ENCODE results near the gene PTPRF.
A peak's percentile ranks its signal among the peaks of the same experiment; 100 is the strongest.
"Not testable (repeated sequence)": the region's sequence is repeated elsewhere in the genome, so short reads cannot be mapped to it uniquely, and the experiment has no call there.

Gene PTPRF

DNA sequence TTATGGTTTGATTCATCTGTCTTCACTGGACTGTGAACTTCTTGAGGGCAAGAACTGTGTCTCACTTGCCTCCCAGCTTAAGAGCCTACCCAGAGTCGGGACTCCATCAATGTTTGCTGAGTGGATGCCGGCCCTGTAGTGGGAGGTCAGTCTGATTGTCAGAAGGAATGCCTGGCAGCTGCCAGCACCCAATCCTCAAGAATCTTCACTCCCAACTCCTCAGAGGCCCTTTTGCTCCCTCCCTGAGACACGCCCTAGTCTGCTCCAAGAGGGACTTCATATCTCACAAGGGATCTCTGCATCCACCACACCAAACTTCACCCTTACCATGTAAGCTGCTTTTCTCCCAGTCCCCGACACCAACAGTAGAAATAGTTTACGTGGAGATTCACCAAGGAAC, 104.0 kb downstream of the PTPRF start:
- no peak for DNase-seq (ENCODE audit: low spot score)

DNA sequence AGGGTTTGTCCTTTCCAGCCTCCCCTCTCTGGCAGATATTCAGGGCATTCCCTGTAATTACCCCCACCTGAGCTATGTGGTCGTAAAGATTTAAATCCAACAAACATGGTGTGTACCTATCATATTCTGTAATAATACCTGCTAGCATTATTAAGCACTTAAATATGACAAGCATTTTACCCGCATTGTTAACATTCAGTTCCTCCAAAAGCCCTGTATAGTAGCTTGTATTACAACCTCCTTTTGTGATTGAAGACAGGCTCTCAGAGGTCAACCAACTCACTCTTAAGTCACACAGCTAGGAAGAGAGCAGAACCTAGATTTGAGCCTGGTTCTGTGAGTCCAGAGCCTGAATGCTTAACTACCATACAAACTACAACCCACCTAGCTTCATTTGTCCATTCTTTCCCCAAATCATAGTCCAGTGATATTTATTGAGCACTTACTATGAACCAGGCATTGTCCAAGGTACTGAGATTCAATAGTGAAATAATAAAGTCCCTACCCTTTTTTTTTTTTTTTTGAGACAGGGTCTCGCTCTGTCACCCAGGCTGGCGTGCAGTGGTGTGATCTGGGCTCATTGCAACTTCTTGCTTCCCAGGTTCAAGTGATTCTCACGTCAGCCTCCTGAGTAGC, 105.4 kb downstream of the PTPRF start:
- no peak for DNase-seq (ENCODE audit: low spot score)

DNA sequence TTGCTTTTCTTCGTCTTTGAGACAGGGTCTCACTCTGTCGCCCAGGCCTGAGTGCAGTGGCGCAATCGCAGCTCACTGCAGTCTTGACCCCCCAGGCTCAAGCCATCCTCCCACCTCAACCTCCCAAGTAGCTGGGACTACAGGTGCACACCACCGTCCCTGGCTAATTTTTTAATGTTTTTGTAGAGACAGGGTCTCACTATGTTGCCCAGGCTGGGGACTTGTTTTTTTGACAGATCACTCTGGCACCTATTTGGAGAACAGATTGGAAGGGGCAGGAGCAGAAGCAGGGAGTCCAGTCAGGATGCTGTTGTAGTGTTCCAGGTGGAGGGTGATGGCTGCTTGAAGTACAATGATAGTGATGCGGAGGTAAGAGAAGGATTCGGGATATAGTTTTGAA, 106.6 kb downstream of the PTPRF start:
- no peak for DNase-seq (ENCODE audit: low spot score)

DNA sequence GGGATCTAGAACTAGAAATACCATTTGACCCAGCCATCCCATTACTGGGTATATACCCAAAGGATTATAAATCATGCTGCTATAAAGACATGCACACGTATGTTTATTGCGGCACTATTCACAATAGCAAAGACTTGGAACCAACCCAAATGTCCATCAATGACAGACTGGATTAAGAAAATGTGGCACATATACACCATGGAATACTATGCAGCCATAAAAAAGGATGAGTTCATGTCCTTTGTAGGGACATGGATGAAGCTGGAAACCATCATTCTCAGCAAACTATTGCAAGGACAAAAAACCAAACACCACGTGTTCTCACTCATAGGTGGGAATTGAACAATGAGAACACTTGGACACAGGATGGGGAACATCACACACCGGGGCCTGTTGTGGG, 107.7 kb downstream of the PTPRF start:
- DNase-seq (ENCODE audit: low spot score) = not testable (repeated sequence)

DNA sequence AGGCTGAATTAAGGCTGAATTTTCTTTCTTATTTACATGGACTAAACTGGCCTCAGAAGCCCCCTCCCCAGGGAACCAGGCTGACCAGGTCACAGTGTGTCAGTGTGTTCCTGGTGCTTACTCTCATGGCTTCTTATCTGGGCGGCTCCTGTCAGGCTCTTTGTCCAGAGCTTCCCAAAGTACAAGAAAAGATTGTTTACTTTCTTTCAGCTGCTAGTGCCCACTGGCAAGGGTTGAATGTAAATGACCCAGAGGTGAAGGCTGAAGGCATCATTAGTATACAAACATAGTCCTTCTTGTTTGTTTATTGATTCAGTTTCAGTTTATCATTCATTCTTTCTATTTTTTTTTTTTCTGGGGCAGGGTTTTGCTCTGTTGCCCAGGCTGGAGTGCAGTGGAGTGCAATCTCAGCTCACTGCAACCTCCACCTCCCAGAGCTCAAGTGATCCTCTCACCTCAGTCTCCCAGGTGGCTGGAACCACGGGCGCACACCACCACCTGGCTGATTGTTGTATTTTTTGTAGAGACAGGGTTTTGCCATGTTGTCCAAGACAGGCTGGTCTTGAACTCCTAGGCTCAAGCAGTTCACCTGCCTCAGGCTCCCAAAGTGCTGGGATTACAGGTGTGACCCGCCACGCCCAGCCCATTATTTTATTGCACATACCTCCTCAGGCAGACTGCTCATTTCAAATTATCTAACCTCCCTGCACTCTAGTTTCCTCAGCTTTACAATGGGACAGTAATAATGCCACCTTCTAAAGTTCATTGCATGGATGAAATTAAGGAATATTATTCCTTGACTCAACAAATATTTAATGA, 109.5 kb downstream of the PTPRF start:
- no peak for DNase-seq (ENCODE audit: low spot score)

DNA sequence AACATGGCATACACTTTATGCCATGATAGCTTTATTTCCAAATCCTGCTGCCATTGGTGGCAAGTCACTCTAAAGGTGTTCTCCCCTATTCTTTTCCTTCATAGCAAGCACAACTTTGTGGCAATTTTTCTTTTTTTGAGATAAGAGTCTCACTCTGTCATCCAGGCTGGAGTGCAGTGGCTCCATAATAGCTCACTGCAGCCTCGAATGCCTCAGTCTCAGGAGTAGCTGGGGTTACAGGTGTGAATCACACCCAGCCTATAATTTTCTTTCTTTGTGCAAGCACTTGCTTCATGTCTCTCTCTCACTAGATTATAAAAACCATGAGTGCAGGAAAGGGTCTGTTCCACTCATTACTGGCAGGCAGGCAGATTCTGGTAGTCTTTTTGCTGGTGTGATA, 113.9 kb downstream of the PTPRF start:
- no peak for DNase-seq (ENCODE audit: low spot score)

DNA sequence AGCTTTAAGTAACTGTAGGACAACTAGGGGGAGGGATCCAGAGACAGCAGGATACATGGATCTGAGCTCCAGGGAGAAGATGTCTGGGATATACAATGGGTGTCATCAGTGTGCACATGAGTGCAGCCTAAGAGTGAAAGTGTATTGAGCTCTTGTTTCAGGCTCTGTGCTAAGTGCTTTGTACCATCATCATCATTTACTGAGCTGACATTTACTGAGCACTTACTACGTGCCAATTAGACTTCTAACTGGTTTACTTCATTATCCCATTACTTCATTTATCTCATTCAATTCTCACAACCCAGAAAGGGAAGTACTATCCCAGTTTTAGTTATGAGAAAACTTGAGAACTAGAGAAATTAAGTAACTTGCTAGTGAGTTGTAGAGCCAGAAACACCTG, 114.8 kb downstream of the PTPRF start:
- DNase-seq (ENCODE audit: low spot score) = no peak

DNA sequence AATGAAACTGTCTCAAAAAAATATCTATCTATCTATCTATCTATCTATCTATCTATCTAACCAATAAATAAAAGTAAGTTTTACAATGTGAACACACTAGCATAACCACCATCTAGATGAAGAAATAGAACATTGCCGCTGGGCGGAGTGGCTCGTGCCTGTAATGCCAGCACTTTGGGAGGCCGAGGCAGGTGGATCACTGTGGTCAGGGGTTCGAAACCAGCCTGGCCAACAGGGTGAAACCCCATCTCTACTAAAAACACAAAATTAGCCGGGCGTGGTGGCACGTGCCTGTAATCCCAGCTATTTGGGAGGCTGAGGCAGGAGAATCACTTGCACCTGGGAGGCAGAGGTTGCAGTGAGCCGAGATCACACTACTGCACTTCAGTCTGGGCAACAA, 116.6 kb downstream of the PTPRF start:
- DNase-seq (ENCODE audit: low spot score) = not testable (repeated sequence)

DNA sequence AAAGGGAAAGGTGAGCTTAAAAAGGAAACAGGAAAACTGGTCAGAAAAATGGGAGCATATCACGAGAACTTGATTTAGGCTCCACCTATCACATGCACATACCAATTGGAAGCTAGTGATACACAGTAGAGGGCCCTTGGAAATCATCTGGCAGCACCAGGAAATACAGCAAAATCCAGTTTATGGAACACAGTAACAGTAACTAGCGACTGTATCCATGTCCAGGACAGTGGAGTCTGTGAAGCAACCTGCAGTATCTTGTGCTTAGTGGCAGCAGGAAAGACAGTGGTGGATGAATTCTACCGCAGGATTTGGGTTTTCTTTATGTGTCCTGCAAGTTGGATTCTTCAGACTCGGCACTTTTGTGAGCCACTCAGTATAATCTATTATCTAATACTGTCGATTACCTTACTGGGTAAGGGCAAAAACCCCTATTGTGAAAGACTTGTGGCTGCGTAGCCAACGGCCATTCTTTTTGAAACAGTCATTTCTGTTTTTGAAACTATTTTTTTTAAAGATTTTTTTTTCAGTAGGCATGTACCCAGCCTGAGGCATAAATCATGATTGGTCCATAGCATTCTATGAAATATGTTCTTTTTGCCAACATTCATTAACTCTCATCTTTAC, 117.7 kb downstream of the PTPRF start:
- no peak for DNase-seq (ENCODE audit: low spot score)

DNA sequence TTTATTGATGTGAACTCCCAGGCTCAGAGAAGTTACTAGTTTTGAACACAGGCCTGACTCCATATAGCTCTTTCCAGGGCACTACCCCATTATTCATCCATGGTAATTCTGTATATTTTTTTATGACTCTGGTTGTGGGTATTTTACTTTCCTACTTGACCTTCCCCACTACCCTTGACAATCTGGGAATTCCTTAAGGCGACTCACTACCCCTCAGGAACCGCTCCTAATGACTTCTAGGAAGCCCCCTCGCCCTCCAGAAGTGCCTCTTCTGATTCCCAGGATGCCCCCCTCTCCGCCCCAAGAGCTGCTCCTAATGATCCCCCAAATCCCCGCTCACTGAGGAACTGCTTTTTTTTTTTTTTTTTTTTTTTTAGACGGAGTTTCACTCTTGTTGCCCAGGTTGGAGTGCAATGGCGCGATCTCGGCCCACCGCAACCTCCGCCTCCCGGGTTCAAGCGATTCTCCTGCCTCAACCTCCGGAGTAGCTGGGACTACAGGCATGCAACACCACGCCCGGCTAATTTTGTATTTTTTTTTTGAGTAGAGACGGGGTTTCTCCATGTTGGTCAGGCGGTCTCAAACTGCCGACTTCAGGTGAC, 118.3 kb downstream of the PTPRF start:
- DNase-seq (ENCODE audit: low spot score) = no peak

DNA sequence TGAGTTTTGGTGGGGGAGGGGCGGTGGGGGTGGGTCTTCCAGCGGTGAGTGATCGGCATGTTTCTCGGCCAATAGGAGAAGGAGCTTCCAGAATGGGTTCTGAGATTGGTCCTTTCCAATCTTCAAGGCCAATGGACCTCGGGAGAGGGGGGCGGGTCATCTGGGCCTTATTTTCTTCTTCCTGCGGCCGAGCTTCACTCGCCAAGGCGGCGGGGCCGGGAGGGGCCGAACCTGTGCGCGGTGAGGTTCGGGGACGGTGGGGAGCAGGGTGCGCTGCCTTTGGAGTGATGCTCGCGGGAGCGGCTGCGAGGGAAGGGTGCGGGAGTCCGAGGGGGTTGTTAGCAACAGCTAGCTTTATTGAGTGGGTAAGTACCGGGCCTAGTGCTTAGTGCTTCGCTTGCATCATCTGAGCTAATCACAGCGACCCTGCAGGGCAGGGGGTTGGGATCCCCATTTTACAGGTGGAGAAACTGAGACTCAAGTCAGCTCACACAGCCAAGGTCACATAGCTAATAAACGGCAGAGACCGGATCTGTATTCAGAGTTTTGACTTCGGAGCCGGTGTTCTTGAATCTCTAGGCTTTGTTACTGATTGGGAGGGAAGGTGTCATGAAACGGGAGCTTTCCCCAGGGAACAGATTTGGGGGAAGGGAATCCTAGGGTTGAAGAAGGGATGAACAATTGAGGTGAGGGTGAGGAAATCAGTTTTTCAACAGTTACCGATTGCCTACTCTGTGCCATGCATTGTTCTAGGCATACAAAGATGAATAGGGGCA, 119.8 kb downstream of the PTPRF start:
- DNase-seq (ENCODE audit: low spot score) = peak; percentile 98

DNA sequence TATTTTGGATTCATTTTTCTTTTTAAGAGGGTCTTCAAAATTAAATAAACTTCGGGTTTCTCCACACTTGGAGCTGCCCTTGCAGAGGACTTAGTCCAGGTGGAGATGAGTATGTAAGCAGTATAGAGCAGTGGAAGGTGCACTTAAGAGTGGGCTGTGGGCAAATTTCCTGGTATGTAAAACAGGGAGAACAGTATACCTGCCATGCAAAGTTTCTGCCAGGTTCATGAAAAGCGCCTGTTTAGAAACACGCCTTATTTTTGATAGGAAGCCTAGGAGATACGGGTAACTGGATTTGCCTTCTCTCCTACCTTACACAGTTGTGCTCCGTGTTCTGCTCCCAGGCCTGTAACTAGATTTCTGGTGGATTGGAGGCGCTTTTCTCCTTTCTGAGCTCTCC, 120.5 kb downstream of the PTPRF start:
- DNase-seq (ENCODE audit: low spot score) = no peak

DNA sequence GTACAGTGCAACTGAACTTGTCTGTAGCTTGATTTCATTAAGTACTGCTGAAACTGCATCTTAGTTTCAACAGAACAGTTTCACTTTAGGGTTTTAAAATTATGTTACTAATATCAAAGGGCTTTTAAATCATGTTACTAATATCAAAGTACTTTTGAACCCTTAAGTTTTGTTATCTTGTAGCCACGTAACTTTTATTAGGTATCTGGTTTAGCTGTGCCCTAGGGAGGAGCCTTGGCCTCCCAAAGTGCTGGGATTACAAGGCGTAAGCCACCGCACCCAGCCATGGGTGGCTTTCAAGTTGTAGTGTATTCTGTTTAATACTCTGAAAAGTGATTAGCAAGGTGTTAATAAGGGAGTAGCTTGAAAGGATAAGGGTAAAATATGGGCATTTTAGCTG, 121.2 kb downstream of the PTPRF start:
- DNase-seq (ENCODE audit: low spot score) = no peak

DNA sequence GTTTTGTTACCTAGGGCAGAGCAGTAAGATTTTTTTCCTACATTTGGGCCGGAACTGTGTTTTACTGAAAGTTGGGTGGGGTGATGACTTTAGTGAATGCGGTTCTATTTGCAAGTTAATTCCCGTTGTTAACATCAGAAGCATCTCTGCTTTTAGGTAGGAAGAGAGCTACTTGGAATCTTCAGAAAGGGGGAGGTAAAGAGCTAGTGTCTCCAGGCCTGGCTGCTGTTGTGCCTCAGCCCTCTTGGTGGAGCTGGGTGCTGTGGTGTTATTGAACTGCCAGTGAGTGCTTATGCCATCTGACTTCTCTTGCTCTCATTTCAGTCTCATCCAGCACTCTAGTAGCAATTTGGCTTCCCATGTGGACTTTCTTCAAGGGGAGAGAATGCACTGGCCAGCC, 122.7 kb downstream of the PTPRF start:
- DNase-seq (ENCODE audit: low spot score) = peak; percentile 54

DNA sequence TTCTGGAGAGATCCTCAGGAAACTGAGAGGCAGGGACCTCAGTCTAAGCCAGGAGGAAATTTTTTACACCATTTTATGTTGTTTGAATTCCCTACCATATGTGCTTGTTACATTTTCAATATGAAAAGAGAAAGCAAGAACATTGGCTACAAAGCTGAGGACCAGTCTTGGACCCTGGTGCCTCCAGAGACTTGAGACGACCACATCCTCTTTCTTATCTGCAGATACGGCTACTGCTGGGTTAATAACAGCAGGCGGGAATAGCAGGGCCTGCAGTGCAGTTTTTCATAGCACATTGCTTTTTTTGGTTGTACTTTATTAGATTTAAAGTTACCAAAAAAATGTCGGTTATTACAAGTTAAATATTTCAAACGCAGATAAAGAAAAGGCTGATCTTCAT, 123.2 kb downstream of the PTPRF start:
- no peak for DNase-seq (ENCODE audit: low spot score)

DNA sequence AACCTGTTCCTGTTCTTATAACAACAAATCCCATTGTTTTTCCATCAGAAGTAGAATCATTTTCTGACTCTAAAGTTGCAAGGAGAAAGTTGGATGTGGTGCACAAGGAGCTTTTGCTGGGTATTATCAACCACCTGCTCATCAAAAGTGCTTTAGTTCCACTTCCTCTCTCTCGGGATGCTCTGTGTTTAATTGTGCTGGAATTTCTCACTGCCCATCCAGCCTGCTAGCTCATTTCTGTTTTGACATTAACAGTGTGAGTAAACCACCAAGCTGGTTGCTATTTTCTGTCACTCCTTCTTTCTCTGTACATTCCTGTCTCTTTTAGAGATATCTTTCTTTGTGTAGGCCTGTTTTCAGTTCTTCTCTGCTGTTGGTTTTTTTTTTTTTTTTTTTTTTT, 125.3 kb downstream of the PTPRF start:
- no peak for DNase-seq (ENCODE audit: low spot score)

DNA sequence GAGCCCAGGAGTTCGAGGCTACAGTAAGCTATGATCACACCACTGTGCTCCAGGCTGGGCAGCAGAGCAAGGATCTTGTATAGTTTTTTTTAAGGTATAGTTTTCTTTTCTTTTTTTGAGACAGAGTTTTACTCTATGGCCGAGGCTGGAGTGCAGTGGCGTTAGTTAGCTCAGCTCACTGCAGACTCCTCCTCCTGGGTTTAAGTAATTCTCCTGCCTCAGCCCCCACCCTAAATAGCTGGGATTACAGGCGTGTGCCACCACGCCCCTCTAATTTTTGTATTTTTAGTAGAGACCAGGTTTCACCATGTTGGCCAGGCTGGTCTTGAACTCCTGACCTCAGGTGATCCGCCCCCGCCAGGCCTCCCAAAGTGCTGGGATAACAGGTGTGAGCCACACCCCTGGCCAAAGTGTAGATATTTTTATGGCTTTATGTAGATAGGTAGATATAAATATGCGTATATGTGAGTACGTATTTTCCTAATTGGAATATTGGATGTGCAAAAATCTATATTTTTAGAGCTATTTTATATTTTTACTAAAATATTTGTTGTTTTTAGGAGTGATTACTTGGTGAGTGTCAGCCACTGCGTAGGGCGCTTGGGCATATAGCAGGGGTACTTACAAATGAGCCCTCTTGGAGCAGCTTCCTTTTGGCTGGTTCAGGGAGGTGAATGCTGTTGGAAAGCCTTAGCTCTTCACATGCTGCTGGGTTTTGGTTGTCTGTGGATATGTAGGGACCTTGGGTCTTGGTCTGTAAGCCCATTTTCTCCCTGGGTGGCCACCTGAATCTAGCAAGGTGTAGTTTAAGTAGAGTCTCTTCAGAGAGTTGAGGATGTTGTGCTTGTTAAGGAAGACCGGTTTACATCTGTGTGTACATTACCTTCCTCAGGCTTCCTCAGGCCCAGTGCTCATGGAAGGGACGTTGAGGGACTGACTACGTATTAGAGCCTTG, 128.8 kb downstream of the PTPRF start:
- no peak for DNase-seq (ENCODE audit: low spot score)

DNA sequence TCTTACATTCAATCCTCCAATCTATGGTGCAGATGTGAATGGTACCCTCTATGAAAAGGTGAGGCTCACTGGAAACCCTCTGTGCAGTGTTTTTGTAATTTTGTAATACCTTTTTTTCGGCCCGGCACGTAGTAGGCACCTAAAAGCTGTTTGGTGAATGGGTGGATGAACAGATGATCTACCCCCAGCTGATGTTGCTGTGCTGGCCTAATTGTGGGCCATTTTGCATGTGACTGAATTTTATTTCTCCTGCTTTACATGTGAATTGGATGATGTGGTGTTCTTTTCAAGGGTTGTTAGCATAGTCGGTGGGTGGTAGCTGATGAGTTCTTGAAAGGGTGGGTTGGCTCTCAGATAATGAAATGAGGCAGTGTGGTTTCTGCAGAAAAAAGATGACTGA, 129.7 kb downstream of the PTPRF start:
- no peak for DNase-seq (ENCODE audit: low spot score)

DNA sequence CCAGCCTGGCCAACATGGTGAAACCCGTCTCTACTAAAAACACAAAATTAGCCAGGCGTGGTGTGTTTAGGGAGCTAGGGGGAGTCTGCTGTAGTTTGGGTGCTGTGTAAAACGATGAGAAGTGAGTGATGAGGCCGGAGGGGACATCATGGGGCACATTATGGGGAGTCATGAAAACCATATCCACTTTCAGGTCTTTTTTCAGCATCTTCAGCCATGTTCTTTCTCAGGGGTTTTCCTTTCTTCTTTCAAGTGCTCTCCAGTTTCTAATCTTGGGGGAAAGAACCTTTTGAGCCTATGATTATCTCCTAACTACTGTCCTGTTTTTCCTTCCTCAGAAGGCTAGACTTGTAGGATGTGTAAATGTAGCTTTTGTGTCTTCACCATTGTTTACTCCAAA, 133.7 kb downstream of the PTPRF start:
- no peak for DNase-seq (ENCODE audit: low spot score)

DNA sequence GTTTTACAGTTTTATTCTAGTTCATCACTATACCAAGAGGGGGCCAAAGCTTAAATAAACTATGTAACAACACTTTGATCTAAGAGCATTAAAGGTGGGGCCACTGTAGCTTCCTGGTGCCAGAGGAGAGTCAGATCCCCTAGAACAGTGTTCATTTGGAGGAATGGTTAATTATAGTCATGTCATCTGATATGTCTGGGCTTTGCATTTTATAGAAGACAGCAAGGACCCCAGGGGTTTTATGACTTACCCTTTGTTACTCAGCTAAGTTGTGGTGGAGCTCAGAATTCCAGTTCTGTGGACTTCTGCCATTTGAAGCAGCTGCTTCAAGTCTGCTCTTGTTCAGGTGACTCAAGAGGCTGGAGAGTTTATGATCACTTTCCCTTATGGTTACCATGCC, 135.9 kb downstream of the PTPRF start:
- no peak for DNase-seq (ENCODE audit: low spot score)

DNA sequence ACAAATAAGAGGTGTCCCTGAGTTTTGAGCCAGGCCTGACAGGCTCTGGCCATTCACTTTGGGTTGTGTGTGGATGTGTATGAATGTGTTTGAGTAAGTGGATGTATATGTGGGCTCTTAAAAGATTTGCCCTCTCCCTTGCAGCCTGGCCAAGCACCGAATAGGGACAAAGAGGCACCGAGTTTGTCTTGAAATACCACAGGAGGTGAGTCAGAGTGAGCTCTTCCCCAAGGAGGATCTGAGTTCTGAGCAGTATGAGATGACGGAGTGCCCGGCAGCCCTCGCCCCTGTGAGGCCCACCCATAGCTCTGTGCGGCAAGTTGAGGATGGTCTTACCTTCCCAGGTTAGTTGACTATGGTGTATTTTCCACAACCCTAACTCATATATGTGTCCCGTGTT, 138.3 kb downstream of the PTPRF start:
- DNase-seq (ENCODE audit: low spot score) = no peak
